ENCODE data around the gene GAB1.

The GAB1 gene

DNA sequence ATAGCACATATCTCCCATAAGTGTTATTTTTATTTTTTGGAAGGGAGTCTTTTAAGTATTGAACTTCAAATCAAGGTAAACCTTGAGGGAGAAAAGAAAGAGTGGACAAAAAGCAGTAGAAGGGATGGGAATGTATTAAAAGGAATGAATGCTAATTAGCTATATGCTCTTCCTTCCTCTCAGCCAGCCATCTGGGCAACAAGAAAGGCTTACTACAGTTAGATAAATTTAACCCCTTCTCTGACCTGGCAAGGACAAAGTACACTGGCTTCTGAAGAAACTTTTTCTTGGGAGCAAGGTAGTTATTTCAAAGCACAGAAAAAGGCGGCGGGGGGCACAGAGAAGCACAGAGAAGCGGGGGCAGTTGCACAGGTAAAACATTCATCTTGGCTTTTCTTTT is 54.6 kb downstream of the GAB1 start:
- no peaks in the 10 kb centered on the region for H3K36me3 ChIP-seq (ENCODE audit: low read length)
- no peaks in the 10 kb centered on the region for H3K9me2 ChIP-seq (replicated peaks; ENCODE audit: insufficient read depth, low read length)
- H3K27me3 ChIP-seq (ENCODE audit: low read length), result no peaks in the 10 kb centered on the region
- H2AFZ ChIP-seq (ENCODE audit: low read depth, low read length, severe bottlenecking), result no peak overlapping the region
- no peaks in the 10 kb centered on the region for H3K79me2 ChIP-seq (ENCODE audit: insufficient read depth, low read length)
- H3K4me3 ChIP-seq (ENCODE audit: insufficient read depth, low read length, poor library complexity, severe bottlenecking), result no peak overlapping the region
- H3K9ac ChIP-seq (ENCODE audit: low read length), result no peak overlapping the region
- H3K4me2 ChIP-seq (ENCODE audit: low read depth, low read length, poor library complexity, severe bottlenecking), result no peak overlapping the region
- no peaks in the 10 kb centered on the region for H3K9me3 ChIP-seq (ENCODE audit: insufficient read depth, low read length)
- TF ChIP-seq, protein P1, sequence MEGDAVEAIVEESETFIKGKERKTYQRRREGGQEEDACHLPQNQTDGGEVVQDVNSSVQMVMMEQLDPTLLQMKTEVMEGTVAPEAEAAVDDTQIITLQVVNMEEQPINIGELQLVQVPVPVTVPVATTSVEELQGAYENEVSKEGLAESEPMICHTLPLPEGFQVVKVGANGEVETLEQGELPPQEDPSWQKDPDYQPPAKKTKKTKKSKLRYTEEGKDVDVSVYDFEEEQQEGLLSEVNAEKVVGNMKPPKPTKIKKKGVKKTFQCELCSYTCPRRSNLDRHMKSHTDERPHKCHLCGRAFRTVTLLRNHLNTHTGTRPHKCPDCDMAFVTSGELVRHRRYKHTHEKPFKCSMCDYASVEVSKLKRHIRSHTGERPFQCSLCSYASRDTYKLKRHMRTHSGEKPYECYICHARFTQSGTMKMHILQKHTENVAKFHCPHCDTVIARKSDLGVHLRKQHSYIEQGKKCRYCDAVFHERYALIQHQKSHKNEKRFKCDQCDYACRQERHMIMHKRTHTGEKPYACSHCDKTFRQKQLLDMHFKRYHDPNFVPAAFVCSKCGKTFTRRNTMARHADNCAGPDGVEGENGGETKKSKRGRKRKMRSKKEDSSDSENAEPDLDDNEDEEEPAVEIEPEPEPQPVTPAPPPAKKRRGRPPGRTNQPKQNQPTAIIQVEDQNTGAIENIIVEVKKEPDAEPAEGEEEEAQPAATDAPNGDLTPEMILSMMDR (IDR thresholded peaks at IDR 0.05; ENCODE audit: insufficient read depth, low read length, poor library complexity, severe bottlenecking), result no peak
- no peak for TF ChIP-seq EZH2phosphoT487 (conservative IDR thresholded peaks at IDR 0.05; ENCODE audit: low read length)
- H3F3A ChIP-seq (ENCODE audit: insufficient read depth), result no peaks in the 10 kb centered on the region
- H4K20me1 ChIP-seq (ENCODE audit: low read depth, low read length), result no peaks in the 10 kb centered on the region
- no peak overlapping the region for H3K27ac ChIP-seq (ENCODE audit: low read depth, low read length)

DNA sequence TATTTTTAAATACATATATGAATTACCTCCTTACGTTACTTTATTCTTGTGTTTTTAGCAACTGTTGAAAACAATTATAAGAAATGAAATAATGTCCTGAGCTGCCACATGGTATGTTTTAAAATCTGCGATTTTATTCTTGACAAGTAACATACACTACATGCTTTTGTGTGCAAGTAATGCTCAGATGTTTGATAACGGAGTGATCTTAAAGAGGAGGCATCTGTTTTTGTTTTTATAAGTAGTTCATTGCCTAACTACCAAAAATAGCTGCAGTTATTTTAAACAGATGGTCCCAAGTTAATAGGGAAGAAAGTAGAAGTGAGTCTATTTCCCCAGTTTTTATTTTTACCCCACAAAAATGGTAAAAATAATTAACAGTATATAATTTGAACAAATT is 55.2 kb downstream of the GAB1 start:
- no peaks in the 10 kb centered on the region for H3K27me3 ChIP-seq (ENCODE audit: low read length)
- H3K79me2 ChIP-seq (ENCODE audit: insufficient read depth, low read length), result no peaks in the 10 kb centered on the region
- H3K4me2 ChIP-seq (ENCODE audit: low read depth, low read length, poor library complexity, severe bottlenecking), result no peak overlapping the region
- no peak overlapping the region for H3K27ac ChIP-seq (ENCODE audit: low read depth, low read length)
- H3K9me2 ChIP-seq (replicated peaks; ENCODE audit: insufficient read depth, low read length), result no peaks in the 10 kb centered on the region
- H3K36me3 ChIP-seq (ENCODE audit: low read length), result no peaks in the 10 kb centered on the region
- TF ChIP-seq, protein P1 (IDR thresholded peaks at IDR 0.05; ENCODE audit: insufficient read depth, low read length, poor library complexity, severe bottlenecking), result no peak
- no peak for TF ChIP-seq EZH2phosphoT487 (conservative IDR thresholded peaks at IDR 0.05; ENCODE audit: low read length)
- H2AFZ ChIP-seq (ENCODE audit: low read depth, low read length, severe bottlenecking), result no peak overlapping the region
- no peak overlapping the region for H3K4me3 ChIP-seq (ENCODE audit: insufficient read depth, low read length, poor library complexity, severe bottlenecking)
- no peak overlapping the region for H3K9ac ChIP-seq (ENCODE audit: low read length)
- H4K20me1 ChIP-seq (ENCODE audit: low read depth, low read length), result no peaks in the 10 kb centered on the region
- no peaks in the 10 kb centered on the region for H3F3A ChIP-seq (ENCODE audit: insufficient read depth)
- no peaks in the 10 kb centered on the region for H3K9me3 ChIP-seq (ENCODE audit: insufficient read depth, low read length)

DNA sequence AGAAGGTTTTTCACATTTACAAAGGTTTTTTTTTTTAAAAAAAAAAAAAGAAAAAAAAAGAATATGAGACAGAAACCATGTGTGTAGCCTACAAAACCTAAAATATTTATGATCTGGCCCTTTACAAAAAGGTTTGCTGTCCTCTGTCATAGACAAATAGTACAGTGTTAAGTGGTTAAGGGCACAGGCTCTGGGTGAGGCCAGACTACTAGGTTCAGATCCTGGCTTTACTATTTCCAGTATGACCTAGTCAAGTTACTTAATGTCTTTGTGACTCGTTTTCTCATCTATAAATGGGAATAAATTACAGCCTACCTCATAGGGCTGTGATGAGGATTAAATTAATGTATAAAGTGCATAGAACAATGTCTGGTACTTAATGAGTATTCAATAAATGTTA is 56.5 kb downstream of the GAB1 start:
- Histone ChIP-seq H3K9ac (ENCODE audit: low read length) (no peak overlapping the region), H3F3A (ENCODE audit: insufficient read depth) (no peaks in the 10 kb centered on the region), H2AFZ (ENCODE audit: low read depth, low read length, severe bottlenecking) (no peak overlapping the region), H3K79me2 (ENCODE audit: insufficient read depth, low read length) (no peaks in the 10 kb centered on the region), H3K9me2 (replicated peaks; ENCODE audit: insufficient read depth, low read length) (no peaks in the 10 kb centered on the region), H3K4me2 (ENCODE audit: low read depth, low read length, poor library complexity, severe bottlenecking) (no peak overlapping the region), H3K36me3 (ENCODE audit: low read length) (no peaks in the 10 kb centered on the region), H3K4me3 (ENCODE audit: insufficient read depth, low read length, poor library complexity, severe bottlenecking) (no peak overlapping the region), H3K27me3 (ENCODE audit: low read length) (no peaks in the 10 kb centered on the region), H3K27ac (ENCODE audit: low read depth, low read length) (no peak overlapping the region), H4K20me1 (ENCODE audit: low read depth, low read length) (no peaks in the 10 kb centered on the region), H3K9me3 (ENCODE audit: insufficient read depth, low read length) (no peaks in the 10 kb centered on the region)
- TF ChIP-seq EZH2phosphoT487 (conservative IDR thresholded peaks at IDR 0.05; ENCODE audit: low read length), result no peak
- TF ChIP-seq, protein P1 (IDR thresholded peaks at IDR 0.05; ENCODE audit: insufficient read depth, low read length, poor library complexity, severe bottlenecking), result no peak

Data from SU-DHL-6 (cell line).